ENCODE measurements around the gene TOR4A. TPM values are rescaled to one million over a fixed set of nuclear protein-coding genes. Genes with fewer than 3 reads are reported as not detected.
A peak's percentile ranks its signal among the peaks of the same experiment; 100 is the strongest.

The TOR4A gene
- total and polyA plus RNA-seq, 9 of the 15 experiments (the other 6 are each of a cell fraction or from before 2014, with no cell fraction given): 3.9 to 49.2 (median 8.8) TPM

DNA sequence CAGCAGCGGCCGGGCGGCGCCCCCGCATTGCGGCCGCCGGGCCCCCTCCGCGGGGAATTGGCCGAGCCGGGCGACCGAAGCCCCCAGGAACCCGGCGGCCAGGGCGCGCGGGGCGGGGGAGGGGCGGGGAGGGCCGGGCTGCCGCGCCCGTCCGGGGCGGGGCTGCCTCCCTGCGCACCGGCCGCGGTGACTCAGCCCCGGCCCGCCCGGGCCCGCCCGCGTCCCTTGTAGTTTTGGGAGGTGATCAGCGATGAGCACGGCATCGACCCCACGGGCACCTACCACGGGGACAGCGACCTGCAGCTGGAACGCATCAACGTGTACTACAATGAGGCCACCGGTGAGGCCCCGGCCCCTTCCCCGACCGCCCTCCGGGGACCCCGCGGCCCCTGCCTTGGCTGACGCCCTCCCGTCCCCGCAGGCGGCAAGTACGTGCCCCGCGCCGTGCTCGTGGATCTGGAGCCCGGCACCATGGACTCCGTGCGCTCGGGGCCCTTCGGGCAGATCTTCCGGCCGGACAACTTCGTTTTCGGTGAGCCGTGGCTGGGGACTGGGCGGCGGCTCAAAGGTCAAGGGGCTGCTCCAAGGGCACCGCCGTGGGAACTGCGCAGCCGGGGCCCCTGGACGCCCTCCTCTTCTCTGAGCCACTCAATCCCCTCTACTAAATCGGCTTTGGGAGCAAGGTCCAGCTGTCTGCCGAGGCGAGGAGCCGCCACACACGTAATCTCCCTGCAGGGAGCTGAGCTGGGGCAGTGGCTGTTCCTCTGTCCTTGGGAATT lies 35.8 kb upstream of the TOR4A start (continued):
- TF ChIP-seq, protein P1, sequence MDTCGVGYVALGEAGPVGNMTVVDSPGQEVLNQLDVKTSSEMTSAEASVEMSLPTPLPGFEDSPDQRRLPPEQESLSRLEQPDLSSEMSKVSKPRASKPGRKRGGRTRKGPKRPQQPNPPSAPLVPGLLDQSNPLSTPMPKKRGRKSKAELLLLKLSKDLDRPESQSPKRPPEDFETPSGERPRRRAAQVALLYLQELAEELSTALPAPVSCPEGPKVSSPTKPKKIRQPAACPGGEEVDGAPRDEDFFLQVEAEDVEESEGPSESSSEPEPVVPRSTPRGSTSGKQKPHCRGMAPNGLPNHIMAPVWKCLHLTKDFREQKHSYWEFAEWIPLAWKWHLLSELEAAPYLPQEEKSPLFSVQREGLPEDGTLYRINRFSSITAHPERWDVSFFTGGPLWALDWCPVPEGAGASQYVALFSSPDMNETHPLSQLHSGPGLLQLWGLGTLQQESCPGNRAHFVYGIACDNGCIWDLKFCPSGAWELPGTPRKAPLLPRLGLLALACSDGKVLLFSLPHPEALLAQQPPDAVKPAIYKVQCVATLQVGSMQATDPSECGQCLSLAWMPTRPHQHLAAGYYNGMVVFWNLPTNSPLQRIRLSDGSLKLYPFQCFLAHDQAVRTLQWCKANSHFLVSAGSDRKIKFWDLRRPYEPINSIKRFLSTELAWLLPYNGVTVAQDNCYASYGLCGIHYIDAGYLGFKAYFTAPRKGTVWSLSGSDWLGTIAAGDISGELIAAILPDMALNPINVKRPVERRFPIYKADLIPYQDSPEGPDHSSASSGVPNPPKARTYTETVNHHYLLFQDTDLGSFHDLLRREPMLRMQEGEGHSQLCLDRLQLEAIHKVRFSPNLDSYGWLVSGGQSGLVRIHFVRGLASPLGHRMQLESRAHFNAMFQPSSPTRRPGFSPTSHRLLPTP (IDR thresholded peaks at IDR 0.05; ENCODE audit: borderline replicate concordance, extremely low read depth, insufficient read length): no peak
- peak; percentile 14 for TF ChIP-seq HNRNPLL (IDR thresholded peaks at IDR 0.05; ENCODE audit: low read depth, low read length, poor library complexity, severe bottlenecking)
- no peak for TF ChIP-seq ZNF696 (CRISPR knock-in tag; conservative IDR thresholded peaks at IDR 0.05)
- TF ChIP-seq, protein P2, sequence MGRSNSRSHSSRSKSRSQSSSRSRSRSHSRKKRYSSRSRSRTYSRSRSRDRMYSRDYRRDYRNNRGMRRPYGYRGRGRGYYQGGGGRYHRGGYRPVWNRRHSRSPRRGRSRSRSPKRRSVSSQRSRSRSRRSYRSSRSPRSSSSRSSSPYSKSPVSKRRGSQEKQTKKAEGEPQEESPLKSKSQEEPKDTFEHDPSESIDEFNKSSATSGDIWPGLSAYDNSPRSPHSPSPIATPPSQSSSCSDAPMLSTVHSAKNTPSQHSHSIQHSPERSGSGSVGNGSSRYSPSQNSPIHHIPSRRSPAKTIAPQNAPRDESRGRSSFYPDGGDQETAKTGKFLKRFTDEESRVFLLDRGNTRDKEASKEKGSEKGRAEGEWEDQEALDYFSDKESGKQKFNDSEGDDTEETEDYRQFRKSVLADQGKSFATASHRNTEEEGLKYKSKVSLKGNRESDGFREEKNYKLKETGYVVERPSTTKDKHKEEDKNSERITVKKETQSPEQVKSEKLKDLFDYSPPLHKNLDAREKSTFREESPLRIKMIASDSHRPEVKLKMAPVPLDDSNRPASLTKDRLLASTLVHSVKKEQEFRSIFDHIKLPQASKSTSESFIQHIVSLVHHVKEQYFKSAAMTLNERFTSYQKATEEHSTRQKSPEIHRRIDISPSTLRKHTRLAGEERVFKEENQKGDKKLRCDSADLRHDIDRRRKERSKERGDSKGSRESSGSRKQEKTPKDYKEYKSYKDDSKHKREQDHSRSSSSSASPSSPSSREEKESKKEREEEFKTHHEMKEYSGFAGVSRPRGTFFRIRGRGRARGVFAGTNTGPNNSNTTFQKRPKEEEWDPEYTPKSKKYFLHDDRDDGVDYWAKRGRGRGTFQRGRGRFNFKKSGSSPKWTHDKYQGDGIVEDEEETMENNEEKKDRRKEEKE (IDR thresholded peaks at IDR 0.05; ENCODE audit: borderline replicate concordance in 1 of 2, control insufficient read depth in 1 of 2, low read depth in 2 of 2, low read length in 1 of 2): no peak
- TF ChIP-seq, protein P3, sequence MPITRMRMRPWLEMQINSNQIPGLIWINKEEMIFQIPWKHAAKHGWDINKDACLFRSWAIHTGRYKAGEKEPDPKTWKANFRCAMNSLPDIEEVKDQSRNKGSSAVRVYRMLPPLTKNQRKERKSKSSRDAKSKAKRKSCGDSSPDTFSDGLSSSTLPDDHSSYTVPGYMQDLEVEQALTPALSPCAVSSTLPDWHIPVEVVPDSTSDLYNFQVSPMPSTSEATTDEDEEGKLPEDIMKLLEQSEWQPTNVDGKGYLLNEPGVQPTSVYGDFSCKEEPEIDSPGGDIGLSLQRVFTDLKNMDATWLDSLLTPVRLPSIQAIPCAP (CRISPR knock-in tag; IDR thresholded peaks at IDR 0.05; ENCODE audit: borderline replicate concordance): no peak
- TF ChIP-seq, protein P4, sequence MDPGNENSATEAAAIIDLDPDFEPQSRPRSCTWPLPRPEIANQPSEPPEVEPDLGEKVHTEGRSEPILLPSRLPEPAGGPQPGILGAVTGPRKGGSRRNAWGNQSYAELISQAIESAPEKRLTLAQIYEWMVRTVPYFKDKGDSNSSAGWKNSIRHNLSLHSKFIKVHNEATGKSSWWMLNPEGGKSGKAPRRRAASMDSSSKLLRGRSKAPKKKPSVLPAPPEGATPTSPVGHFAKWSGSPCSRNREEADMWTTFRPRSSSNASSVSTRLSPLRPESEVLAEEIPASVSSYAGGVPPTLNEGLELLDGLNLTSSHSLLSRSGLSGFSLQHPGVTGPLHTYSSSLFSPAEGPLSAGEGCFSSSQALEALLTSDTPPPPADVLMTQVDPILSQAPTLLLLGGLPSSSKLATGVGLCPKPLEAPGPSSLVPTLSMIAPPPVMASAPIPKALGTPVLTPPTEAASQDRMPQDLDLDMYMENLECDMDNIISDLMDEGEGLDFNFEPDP (CRISPR knock-in tag; IDR thresholded peaks at IDR 0.05): no peak
- TF ChIP-seq, protein P5, sequence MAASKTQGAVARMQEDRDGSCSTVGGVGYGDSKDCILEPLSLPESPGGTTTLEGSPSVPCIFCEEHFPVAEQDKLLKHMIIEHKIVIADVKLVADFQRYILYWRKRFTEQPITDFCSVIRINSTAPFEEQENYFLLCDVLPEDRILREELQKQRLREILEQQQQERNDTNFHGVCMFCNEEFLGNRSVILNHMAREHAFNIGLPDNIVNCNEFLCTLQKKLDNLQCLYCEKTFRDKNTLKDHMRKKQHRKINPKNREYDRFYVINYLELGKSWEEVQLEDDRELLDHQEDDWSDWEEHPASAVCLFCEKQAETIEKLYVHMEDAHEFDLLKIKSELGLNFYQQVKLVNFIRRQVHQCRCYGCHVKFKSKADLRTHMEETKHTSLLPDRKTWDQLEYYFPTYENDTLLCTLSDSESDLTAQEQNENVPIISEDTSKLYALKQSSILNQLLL (CRISPR knock-in tag; IDR thresholded peaks at IDR 0.05; ENCODE audit: borderline replicate concordance): no peak
- TF ChIP-seq HNRNPL (IDR thresholded peaks at IDR 0.05; ENCODE audit: low read depth, low read length): 0 out of 2 replicates have a peak, but pooled peaks have one; percentile 33
- TF ChIP-seq RFX7 (CRISPR knock-in tag; IDR thresholded peaks at IDR 0.05): no peak
- TF ChIP-seq, protein P6, sequence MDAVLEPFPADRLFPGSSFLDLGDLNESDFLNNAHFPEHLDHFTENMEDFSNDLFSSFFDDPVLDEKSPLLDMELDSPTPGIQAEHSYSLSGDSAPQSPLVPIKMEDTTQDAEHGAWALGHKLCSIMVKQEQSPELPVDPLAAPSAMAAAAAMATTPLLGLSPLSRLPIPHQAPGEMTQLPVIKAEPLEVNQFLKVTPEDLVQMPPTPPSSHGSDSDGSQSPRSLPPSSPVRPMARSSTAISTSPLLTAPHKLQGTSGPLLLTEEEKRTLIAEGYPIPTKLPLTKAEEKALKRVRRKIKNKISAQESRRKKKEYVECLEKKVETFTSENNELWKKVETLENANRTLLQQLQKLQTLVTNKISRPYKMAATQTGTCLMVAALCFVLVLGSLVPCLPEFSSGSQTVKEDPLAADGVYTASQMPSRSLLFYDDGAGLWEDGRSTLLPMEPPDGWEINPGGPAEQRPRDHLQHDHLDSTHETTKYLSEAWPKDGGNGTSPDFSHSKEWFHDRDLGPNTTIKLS (IDR thresholded peaks at IDR 0.05; ENCODE audit: borderline replicate concordance, low read depth): no peak
- TF ChIP-seq POLR2AphosphoS2 (IDR thresholded peaks at IDR 0.05; ENCODE audit: low read length): no peak
- 0 out of 2 replicates have a peak, but pooled peaks have one; percentile 61 for TF ChIP-seq NR3C1 (CRISPR knock-in tag; IDR thresholded peaks at IDR 0.05)
- no peak for TF ChIP-seq CSDE1 (IDR thresholded peaks at IDR 0.05)
- peak; percentile 16 for TF ChIP-seq FIP1L1 (IDR thresholded peaks at IDR 0.05; ENCODE audit: low read depth, low read length, poor library complexity, severe bottlenecking)
